Muscle of back (tissue), 11 donors: Measurements from ENCODE around the gene KRTAP4-16. TPM values are rescaled to one million over a fixed set of nuclear protein-coding genes. Genes with fewer than 3 reads are reported as not detected.
"Not testable (repeated sequence)": the region's sequence is repeated elsewhere in the genome, so short reads cannot be mapped to it uniquely, and the experiment has no call there.

ENCODE experiments used
- DNase-seq, 3 donors: peaks; one replicate each; pipeline versions ENCODE4 v3.0.0 to v3.0.0-alpha.2; 2013
- polyA plus RNA-seq, 10 donors: library from polyadenylated mRNA; unstranded; fragments of 120-200 nt; gene quantifications; one replicate each; pipeline ENCODE4 v1.2.1, GENCODE V29; 2013; ENCODE audit not compliant: insufficient read length in 10 of 10

The KRTAP4-16 gene
- polyA plus RNA-seq, 10 donors: not detected

GRCh38 chr17:41119696-41120690, 18.0 kb upstream of the KRTAP4-16 start:
- DNase-seq: not testable (repeated sequence)

- no peak for DNase-seq
Measured at GRCh38 chr17:41118721-41119120, 16.7 kb upstream of the KRTAP4-16 start.

GRCh38 chr17:41117846-41118386, 15.9 kb upstream of the KRTAP4-16 start, which contains the start of gene KRTAP4-11:
KRTAP4-11 (minus strand) TSS chr17:41118373; CDS start chr17:41118315, 58 bp downstream.
- DNase-seq: not testable (repeated sequence)

- DNase-seq: no peak
Measured at GRCh38 chr17:41116297-41116696, 14.3 kb upstream of the KRTAP4-16 start.

GRCh38 chr17:41111151-41111885, 9.3 kb upstream of the KRTAP4-16 start:
- no peak for DNase-seq

GRCh38 chr17:41108728-41109386, 6.8 kb upstream of the KRTAP4-16 start:
- not testable (repeated sequence) for DNase-seq

- DNase-seq: no peak
Measured at GRCh38 chr17:41107941-41108450, 6.0 kb upstream of the KRTAP4-16 start.

GRCh38 chr17:41105347-41105746, 3.3 kb upstream of the KRTAP4-16 start, which contains the start of gene KRTAP4-9:
KRTAP4-9 (plus strand) TSS chr17:41105389; CDS start chr17:41105389, 0 bp downstream.
- not testable (repeated sequence) for DNase-seq

GRCh38 chr17:41104386-41105038, 2.5 kb upstream of the KRTAP4-16 start:
- peak in 1 of 3 donors; percentile 61 for DNase-seq

GRCh38 chr17:41103896-41104295, 1.9 kb upstream of the KRTAP4-16 start:
- no peak for DNase-seq

- DNase-seq: peak in 1 of 3 donors; percentile 70
Measured at GRCh38 chr17:41099682-41100480, 2.1 kb downstream of the KRTAP4-16 start.

GRCh38 chr17:41098481-41098880, 3.5 kb downstream of the KRTAP4-16 start:
- no peak for DNase-seq

GRCh38 chr17:41098042-41098441, 4.0 kb downstream of the KRTAP4-16 start, which contains the start of gene KRTAP4-8:
KRTAP4-8 (minus strand) TSS chr17:41098142; CDS start chr17:41098084, 58 bp downstream.
- DNase-seq: no peak

- DNase-seq: no peak
Measured at GRCh38 chr17:41096055-41096454, 6.0 kb downstream of the KRTAP4-16 start.

- DNase-seq: not testable (repeated sequence)
Measured at GRCh38 chr17:41088760-41089352, 13.2 kb downstream of the KRTAP4-16 start.

GRCh38 chr17:41084100-41084856, 17.7 kb downstream of the KRTAP4-16 start, which contains the start of gene KRTAP4-7:
KRTAP4-7 (plus strand) TSS chr17:41084150; CDS start chr17:41084207, 57 bp downstream.
- DNase-seq: not testable (repeated sequence)

GRCh38 chr17:41083427-41083826, 18.6 kb downstream of the KRTAP4-16 start:
- not testable (repeated sequence) for DNase-seq

- DNase-seq: no peak
Measured at GRCh38 chr17:41082626-41083025, 19.4 kb downstream of the KRTAP4-16 start.
